ENCODE measurements around the gene NLRP2B.
"Not testable (repeated sequence)": the region's sequence is repeated elsewhere in the genome, so short reads cannot be mapped to it uniquely, and the experiment has no call there.

The NLRP2B gene

DNA sequence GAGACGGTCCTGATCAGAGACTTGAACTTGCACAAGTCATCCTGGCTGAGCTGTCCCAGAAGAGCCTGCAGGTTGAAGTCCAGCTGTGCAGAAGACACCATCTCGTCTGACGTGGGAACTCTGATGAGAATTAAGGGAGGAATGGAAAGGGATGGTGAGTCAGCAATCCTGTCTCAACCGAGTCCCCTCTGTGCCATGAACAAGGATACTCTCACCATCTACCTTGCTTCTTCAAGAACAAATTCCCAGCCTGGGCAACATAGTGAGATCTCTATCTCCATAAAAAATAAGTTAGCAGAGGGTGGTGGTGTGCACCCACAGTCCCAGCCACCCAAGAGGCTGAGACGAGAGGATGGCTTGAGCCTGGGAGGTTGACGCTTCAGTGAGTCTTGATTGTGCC lies at the start of gene NLRP2B:
Gene NLRP2B (minus strand): TSS at position 101 of the 400 bp plus-strand sequence.
- DNase-seq: no peak

DNA sequence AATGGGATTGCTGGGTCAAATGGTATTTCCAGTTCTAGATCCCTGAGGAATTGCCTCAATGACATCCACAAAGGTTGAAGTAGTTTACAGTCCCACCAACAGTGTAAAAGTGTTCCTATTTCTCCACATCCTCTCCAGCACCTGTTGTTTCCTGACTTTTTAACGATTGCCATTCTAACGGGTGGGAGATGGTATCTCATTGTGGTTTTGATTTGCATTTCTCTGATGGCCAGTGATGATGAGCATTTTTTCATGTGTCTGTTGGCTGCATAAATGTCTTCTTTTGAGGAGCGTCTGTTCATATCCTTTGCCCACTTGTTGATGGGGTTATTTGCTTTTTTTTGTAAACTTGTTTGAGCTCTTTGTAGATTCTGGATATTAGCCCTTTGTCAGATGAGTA lies 45.9 kb upstream of the NLRP2B start:
- not testable (repeated sequence) for DNase-seq

DNA sequence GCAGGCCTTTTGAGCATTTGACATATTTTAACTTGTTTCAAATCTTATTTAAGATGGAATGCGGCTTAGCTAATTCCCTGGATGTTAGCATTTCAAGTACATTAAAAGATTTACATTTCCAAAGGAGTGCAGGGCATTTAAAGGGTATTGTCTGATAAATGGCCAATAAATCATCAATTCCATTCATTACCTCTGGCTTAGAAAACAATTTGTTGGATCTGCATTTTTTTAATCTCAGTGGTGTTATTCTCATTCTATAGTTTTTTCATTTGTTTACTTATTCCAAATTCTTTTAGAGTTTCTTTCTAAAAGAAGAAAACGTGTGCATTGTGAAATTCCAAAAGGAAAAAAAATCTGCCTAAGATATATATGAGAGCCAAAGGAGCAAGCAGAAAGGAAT lies 1.3 kb upstream of the NLRP2B start:
- no peak for DNase-seq

DNA sequence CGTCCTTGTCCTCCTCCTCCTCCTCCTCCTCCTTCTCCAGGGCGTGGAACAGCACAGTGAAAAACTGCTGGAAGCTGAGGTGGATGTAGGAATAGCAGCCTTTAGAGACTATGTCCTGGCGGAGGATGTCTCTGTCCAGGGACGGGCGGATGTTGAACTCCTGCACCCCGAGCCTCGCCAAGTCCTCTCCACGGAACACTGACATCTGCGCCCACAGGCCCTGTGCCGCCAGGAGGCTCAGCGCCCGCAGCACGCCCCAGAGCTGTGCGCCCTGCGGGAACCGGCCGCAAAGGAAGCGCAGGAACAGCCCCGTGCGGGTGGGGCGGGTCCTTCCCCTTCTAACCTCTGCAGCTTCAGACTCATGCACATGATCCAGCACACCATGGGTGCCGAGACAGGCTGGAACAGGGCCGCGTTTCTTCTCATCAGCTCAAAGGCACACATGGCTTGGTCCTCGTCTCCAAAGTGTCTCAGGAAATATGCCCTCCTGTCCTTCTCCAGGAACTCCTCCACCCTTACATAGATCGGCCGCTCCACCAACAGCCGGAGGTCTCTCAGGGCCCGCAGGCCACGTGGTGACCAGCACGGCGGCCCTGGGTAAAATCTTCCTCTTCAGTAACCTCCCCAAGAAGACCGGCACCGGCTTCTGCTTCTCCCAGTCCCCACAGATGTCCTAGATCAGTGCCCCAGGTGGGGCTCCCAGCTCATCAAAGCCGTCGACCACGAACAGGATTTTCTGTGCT lies 1.2 kb downstream of the NLRP2B start:
- no peak for DNase-seq

DNA sequence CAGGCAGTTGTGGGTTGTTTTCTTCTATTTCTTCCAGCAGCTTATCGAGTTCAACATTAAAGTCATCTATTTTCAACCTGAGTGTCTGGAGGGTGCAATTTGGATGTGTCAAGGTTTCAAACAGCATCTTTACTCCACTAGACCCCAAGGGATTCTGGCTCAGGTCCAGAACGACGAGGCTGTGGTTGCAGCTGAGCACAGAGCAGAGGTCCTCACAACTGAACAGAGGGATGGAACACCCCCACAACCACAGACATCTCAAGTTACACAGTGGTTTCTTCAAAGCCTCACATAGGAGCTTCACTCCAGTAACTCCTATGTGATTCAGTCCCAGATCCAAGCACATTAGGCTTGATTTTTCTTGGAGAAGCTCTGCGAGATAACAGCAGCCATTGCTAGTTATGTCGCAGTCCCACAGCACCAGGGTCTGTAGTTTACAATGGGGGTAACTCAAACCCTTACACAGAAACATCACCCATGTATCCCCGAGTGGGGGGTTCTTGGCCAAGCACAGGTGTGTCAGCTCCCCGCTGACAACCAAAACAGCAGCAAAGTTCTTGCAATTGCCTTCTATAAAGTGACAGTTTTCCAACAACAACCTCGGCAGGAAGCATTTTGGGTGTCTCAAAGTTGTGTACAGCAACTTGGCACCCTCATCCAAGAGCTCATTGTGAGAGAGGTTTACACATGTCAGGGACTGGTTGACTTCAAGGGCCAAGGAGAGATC lies 2.8 kb downstream of the NLRP2B start:
- DNase-seq: no peak

DNA sequence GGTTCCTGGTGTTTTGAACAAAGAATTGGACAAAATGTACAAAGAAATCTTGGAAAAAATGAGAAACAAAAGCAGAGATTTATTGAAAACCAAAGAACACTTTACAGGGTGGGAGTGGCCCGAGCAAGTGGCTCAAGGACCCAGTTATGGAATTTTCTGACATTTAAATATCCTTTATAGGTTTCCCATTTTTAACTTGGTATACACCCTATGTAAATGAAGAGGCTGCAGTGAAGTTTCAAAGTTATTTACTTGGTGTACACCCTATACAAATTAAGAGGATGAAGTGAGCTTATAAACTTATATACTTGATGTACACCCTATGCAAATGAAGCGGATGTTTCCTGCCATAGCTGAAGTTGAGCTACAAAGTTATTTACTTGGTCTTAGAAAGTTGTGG lies 4.7 kb downstream of the NLRP2B start:
- no peak for DNase-seq

DNA sequence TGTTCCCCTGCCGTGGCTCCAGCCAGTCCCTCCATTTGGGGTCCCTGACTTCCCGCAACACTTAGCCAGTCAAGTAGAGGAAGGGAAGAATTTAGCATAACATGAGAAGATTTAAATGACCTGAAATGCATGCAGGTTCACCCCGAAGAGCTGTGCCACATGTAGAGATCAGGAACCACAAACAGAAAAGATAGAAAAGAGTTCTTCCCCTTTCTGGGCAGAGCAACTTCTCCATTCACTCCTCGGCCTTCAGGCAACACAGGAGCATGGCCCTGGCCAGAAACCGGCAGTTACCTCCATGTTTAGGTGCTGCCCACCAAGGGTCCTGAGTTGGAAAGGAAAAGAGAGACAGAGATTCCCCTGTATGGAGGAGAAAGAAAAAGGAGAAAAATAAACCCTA lies 5.2 kb downstream of the NLRP2B start:
- DNase-seq: no peak

DNA sequence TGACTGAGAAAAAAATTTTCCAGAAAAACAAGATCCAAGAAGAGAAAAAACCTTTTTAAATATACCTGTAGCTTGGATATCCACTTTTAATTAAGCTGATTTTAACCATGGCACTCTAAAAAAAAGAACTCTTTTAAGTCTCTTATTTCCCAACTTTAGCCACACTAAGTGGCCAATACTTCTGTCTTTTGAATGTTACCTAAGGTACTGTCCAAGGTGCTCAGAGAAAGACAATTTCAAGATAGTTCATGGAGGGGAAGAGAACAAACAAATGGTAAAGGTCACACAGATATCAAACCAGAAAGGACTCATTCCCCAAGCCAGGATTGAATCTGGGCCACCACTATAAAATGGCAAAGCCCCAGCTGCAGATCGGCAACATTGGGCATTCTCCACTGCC lies 10.1 kb downstream of the NLRP2B start:
- DNase-seq: no peak

DNA sequence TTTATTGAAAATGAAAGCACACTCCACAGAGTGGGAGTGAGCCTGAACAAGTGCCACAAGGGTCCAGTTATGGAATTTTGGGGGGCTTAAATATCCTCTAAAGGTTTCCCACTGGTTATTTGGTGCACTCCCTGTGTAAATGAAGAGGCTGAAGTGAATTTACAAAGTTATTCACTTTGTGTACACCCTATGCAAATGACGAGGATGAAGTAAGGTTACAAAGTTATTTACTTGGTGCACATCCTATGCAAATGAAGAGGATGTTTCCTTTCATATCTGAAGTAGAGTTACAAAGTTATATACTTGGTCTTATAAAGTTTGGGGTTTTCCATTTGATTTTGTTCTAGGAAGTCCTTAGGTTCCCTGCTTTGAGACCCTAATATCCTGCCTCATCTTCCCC lies 13.1 kb downstream of the NLRP2B start:
- no peak for DNase-seq

DNA sequence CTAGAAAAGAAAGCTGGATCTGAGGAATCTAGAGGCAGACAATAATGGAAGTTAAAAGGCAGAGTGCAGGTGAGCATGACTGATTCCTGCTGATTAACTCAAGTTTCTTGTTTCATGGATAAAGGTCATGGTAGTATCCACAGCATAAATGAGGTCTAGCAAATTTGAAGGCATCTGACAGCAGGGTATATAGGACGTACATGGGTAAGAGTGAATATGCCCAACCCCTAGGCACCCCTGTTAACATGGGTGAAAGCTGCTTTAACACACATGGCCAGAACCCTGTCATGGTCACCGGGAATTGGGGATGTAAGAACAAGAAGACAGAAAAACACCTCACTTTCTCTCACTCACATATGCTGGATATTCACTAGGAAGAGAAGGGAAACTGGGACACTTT lies 25.0 kb downstream of the NLRP2B start:
- DNase-seq: no peak

DNA sequence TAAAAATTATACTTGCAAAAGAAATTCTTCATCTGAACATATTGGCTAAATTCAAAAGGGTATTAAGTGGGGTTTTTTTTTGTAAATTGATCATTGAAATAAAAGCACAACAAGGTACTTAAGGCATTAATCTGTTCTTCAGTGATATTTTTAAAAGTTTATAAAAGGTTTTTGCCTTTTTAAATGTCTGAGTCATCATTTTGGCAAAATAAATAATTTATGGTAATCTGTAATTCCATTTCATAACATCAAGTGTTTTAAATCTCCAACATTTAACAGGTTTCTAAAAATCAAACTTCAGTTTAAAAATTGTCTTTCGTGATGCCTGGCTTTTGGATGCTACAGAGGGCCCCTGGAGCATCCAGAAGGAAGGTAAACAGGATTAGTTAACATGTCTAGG lies 27.4 kb downstream of the NLRP2B start:
- no peak for DNase-seq

DNA sequence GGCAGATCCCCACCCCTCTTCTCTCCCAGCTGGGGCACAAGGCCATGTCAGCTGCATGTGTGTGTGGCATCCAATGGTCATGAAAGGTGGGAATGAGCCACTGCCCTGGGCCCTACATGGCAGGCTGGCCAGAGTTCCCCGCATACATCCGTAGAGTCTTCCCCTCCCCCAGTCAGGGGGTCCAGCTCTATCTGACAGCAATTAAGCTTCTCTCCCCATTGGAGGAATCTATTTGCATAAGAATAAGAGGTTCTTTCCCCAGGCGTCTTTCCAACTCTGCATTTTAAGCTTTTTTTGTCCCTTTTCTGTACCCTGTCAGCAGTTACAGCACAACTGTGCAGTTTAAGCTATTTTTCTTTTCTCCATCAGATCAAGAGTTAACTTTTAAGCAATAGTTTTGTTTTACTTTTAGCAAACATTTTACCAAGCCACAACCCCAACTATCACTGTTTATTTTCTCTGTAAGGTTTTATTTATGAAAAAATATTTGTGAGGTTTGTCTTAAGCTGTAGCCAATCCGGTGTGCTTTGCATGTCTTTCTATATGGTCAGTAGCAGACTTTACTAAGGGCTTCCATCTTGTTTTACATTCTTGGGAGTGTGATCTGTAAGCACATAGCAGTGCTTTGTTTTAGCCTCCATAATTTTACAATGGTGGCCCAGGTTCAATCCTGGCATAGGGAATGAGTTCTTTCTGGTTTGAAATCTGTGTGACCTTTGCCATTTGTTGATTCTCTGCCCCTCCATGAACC lies 28.7 kb downstream of the NLRP2B start:
- no peak for DNase-seq

DNA sequence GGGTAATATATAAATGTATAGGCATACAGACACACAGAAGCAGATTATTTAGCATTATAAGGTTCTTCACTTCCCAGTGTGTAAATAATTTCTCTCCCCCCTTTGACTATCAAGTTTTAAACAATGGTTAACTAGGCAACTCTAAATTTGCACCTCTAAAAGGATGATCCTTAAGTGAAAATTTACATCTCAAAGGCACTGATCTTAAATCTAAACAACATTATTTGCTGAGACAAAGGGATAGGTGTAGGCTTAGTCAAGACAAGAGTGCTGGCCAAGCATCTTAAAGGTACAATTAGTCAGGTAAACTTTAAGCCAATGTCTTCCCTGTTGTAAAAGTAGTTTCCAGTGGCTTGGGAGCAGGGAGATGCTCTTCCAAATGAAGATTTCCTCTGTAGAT lies 33.0 kb downstream of the NLRP2B start:
- no peak for DNase-seq

DNA sequence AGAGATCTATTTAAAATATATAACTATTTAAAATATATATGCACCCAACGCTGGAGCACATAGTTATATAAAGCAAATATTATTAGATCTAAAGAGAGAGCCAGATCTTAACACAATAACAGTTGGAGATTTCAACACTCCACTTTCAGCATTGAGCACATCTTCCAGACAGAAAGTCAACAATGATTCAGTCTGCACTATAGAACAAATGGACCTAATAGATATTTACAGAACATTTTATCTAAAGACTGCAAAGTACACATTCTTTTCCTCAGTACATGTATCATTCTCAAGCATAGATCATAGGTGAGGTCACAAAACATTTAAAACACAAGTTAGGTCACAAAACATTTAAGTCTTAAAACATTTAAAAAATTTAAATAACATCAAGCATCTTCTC lies 36.4 kb downstream of the NLRP2B start:
- DNase-seq: no peak

DNA sequence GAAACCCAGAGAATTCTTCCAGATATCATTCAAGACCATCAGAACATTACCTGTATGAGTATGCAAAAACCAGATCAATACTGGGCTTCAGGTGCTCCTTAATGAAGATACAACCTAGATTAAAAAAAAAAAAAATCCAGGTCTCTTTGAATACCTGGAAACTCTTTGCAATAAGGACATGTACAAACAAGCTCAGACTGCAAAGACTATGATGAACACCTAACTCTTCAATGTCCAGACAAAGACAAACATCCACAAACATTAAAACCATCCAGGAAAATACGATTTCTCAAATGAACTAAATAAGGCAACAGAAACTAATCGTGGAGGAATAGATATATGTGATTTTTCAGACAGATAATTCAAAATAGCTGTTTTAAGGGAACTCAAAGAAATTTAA lies 38.7 kb downstream of the NLRP2B start:
- DNase-seq: no peak

DNA sequence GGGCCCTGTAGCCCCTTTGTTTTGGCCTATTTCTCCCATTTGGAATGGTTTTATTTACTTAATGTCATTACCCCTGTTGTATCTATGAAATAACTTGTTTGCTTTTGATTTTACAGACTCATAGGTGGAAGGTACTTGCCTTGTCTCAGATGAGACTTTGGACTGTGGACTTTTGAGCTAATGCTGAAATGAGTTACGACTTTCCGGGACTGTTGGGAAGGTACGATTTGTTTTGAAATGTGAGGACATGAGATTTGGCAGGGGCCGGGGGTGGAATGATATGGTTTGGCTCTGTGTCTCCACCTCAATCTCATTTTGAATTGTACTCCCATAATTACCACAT lies 39.4 kb downstream of the NLRP2B start:
- no peak for DNase-seq

DNA sequence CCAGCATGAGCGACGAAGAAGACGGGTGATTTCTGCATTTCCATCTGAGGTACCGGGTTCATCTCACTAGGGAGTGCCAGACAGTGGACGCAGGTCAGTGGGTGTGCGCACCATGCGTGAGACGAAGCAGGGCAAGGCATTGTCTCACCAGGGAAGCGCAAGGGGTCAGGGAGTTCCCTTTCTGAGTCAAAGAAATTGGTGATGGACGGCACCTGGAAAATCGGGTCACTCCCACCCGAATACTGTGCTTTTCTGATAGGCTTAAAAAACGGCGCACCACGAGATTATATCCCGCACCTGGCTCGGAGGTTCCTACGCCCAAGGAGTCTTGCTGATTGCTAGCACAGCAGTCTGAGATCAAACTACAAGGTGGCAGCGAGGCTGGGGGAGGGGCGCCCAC lies 50.6 kb downstream of the NLRP2B start:
- not testable (repeated sequence) for DNase-seq
